A549 (cell line): ENCODE measurements around the gene PRR15L. TPM values are rescaled to one million over a fixed set of nuclear protein-coding genes. Genes with fewer than 3 reads are reported as not detected.
A peak's percentile ranks its signal among the peaks of the same experiment; 100 is the strongest.

Source experiments
- ATAC-seq, 2 experiments: fragments of 200-7000 bp in 1 of 2; fragments of >200 bp in 1 of 2; cut with Nextera tagmentation in 1 of 2; cut with Tn5 transposase in 1 of 2; 3 replicates each; pipeline versions ENCODE4 v1.8.0 to v1.9.1; 2018 to 2020; ENCODE audit warnings: mild to moderate bottlenecking in 1 of 2, moderate library complexity in 1 of 2
- CTCF ChIA-PET: fragments of 300-600 bp; sonication (Branson Sonifier 250); formaldehyde crosslinking; extraction: SDS; loops from one replicate; lab custom pipeline; 2021; ENCODE audit warnings: antibody characterized with exemption, inconsistent platforms; lab: Yijun Ruan, JAX
- POLR2A ChIA-PET: fragments of 350-600 bp; formaldehyde crosslinking; extraction: SDS; loops from one replicate; lab custom pipeline; 2021; ENCODE audit warnings: antibody characterized with exemption, inconsistent platforms; lab: Yijun Ruan, JAX
- DNase-seq, 2 experiments: peaks; one replicate each; pipeline versions ENCODE4 v3.0.0 to v3.0.0-alpha.2; 2011 to 2016; ENCODE audit warnings: low read depth in 1 of 2, low spot score in 1 of 2
- FAIRE-seq: peaks from 2 replicates; lab custom pipeline; 2011; peaks lifted over from hg19 to GRCh38; lab: Jason Lieb, UNC
- H3K27ac ChIP-seq, 2 experiments: fragments of >200 bp; sonication (Bioruptor Twin); formaldehyde crosslinking; 3 replicates each; pipeline ENCODE4 v1.5.1; 2016 to 2017
- H3K4me1 ChIP-seq: fragments of >200 bp; sonication (Bioruptor Twin); formaldehyde crosslinking; 3 replicates; pipeline ENCODE4 v1.6.1; 2016
- H3K4me2 ChIP-seq: fragments of >200 bp; sonication (Bioruptor Twin); formaldehyde crosslinking; 3 replicates; pipeline ENCODE4 v1.6.1; 2016
- H3K4me3 ChIP-seq: fragments of >200 bp; sonication (Bioruptor Twin); formaldehyde crosslinking; 3 replicates; pipeline ENCODE4 v1.5.1; 2016
- H3K9me3 ChIP-seq: fragments of >200 bp; sonication (Bioruptor Twin); formaldehyde crosslinking; 3 replicates; pipeline ENCODE4 v1.6.1; 2016
- CEBPB ChIP-seq, 2 experiments: fragments of >200 bp in 1 of 2; sonication (Bioruptor Twin) in 1 of 2; formaldehyde crosslinking in 1 of 2; IDR thresholded peaks; 2 replicates each; pipeline ENCODE4 v1.6.1; 2012 to 2016
- E2F6 ChIP-seq: IDR thresholded peaks from 2 replicates; pipeline ENCODE4 v1.6.1; 2012; ENCODE audit warnings: low read depth, borderline replicate concordance
- ESRRA ChIP-seq: fragments of 150-350 bp; IDR thresholded peaks from 2 replicates; pipeline ENCODE4 v1.6.1; 2014; ENCODE audit warnings: mild to moderate bottlenecking, low read length, borderline replicate concordance
- FOSL2 ChIP-seq, 2 experiments: fragments of 450-650 bp in 1 of 2; fragments of >200 bp in 1 of 2; sonication (Bioruptor Twin) in 1 of 2; formaldehyde crosslinking; IDR thresholded peaks; 2 replicates each; pipeline versions ENCODE4 v1.5.0 to v1.6.1; 2016 to 2020; ENCODE audit warnings: mild to moderate bottlenecking in 1 of 2, moderate library complexity in 1 of 2
- HOXB5 ChIP-seq: fragments of 250-450 bp; sonication (Bioruptor Pico); IDR thresholded peaks from 2 replicates; pipeline ENCODE4 v1.5.0; 2020; ENCODE audit warnings: mild to moderate bottlenecking, moderate library complexity
- JUN ChIP-seq, 2 experiments: fragments of >200 bp; sonication (Bioruptor Twin); formaldehyde crosslinking; IDR thresholded peaks; 2 replicates in 1 of 2; 3 replicates in 1 of 2; pipeline ENCODE4 v1.6.1; 2016 to 2017
- MAFK ChIP-seq: fragments of 450-650 bp; IDR thresholded peaks from 2 replicates; pipeline ENCODE4 v1.6.1; 2014; ENCODE audit not compliant: partially characterized antibody
- MAZ ChIP-seq: fragments of 150-350 bp; IDR thresholded peaks from 2 replicates; pipeline ENCODE4 v1.6.1; 2014; ENCODE audit warnings: antibody characterized with exemption, low read depth, low read length, borderline replicate concordance
- PBX3 ChIP-seq: IDR thresholded peaks from 2 replicates; pipeline ENCODE4 v1.6.1; 2012
- PHF8 ChIP-seq: fragments of 200-600 bp; sonication (generic); IDR thresholded peaks from 2 replicates; pipeline ENCODE4 v1.6.1; 2016; ENCODE audit warnings: low read depth, mild to moderate bottlenecking, antibody characterized with exemption, moderate library complexity, borderline replicate concordance
- POLR2AphosphoS2 ChIP-seq: conservative IDR thresholded peaks from 2 replicates; pipeline ENCODE4 v1.6.1; 2012; ENCODE audit warnings: low read length, improper control_type of control experiment, inconsistent platforms
- RAD21 ChIP-seq, 2 experiments: fragments of >200 bp in 1 of 2; sonication (Bioruptor Twin) in 1 of 2; formaldehyde crosslinking in 1 of 2; IDR thresholded peaks in 1 of 2; conservative IDR thresholded peaks in 1 of 2; 2 replicates in 1 of 2; 3 replicates in 1 of 2; pipeline ENCODE4 v1.6.1; 2012 to 2018; ENCODE audit warnings: inconsistent platforms in 1 of 2
- RCOR1 ChIP-seq: fragments of 150-350 bp; IDR thresholded peaks from 2 replicates; pipeline ENCODE4 v1.6.1; 2014; ENCODE audit warnings: antibody characterized with exemption, low read length, low read depth
- SMC3 ChIP-seq: fragments of >200 bp; sonication (Bioruptor Twin); formaldehyde crosslinking; IDR thresholded peaks from 3 replicates; pipeline ENCODE4 v1.6.1; 2018; ENCODE audit warnings: inconsistent platforms
- SREBF2 ChIP-seq: fragments of 450-650 bp; IDR thresholded peaks from 2 replicates; pipeline ENCODE4 v1.6.1; 2014; ENCODE audit warnings: mild to moderate bottlenecking, moderate library complexity
- TFCP2L1 ChIP-seq: fragments of 250-450 bp; sonication (Bioruptor Pico); IDR thresholded peaks from 2 replicates; pipeline ENCODE4 v1.5.0; 2021; ENCODE audit warnings: mild to moderate bottlenecking
- USF2 ChIP-seq: fragments of 450-650 bp; IDR thresholded peaks from 2 replicates; pipeline ENCODE4 v1.6.1; 2014; ENCODE audit warnings: antibody characterized with exemption
- WGBS: methylation state at CpG from one replicate; pipeline ENCODE4 v1.1.6; 2017; ENCODE audit errors: missing lambda C conversion rate; 5-methylcytosine and 5-hydroxymethylcytosine counted together
- polyA plus RNA-seq, 4 experiments: library from polyadenylated mRNA; depleted of rRNA in 3 of 4; stranded (reverse); fragments of >200 nt; fragmentation: RNase III in 1 of 4; extraction: RNeasy Plus Mini Kit Qiagen cat#74134 plus additional on column Dnase treatment in 1 of 4; gene quantifications; 2 replicates in 3 of 4; 3 replicates in 1 of 4; pipeline ENCODE4 v1.2.3, GENCODE V29; 2011 to 2017
- TF ChIP-seq, protein P1 (sequence below): fragments of >200 bp; sonication (Bioruptor Twin); formaldehyde crosslinking; IDR thresholded peaks from 3 replicates; pipeline ENCODE4 v1.5.1; 2016
- TF ChIP-seq, protein P2 (sequence below): IDR thresholded peaks from 2 replicates; pipeline ENCODE4 v1.6.1; 2012

PRR15L gene
- polyA plus RNA-seq, 2 of the 4 experiments (the other 2 are of a cell fraction): 1.6 to 2.2 TPM

DNA sequence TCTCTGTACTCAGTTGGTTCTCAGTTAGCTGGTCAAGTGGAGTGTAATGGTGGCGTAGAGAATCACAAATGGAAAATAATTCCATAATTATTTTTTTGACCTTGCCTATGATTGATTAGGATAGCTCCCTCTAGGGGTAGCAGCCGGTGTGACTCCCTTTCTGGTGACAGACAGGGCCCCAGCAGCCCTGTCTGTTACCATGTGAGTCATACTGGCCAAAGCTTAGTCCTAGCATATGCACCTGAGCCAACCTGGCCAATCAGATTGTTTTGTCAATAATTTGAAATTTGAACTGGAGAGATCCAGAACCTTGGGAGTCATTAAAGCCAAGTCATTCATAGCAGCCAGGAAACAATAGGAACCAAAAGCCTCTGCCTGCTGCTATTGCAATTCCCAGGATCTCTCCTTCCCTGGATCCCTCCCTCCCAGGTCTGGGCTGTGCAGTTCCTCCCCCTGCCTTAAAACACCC lies 10.7 kb downstream of the PRR15L start:
- H3K4me2 ChIP-seq: peak overlapping the region; percentile 27; the same call in 2 of the 3 replicates
- H3K9me3 ChIP-seq: no peaks in the 10 kb centered on the region
- TF ChIP-seq FOSL2 (IDR thresholded peaks at IDR 0.05) (peak; percentile 68), FOSL2 (CRISPR knock-in tag; IDR thresholded peaks at IDR 0.05) (peak; percentile 94), MAZ (no peak), SREBF2 (no peak), ESRRA (peak; percentile 1; the same call in 1 of the 2 replicates), RCOR1 (no peak), RAD21 (conservative IDR thresholded peaks at IDR 0.05 in 1 of 2, IDR thresholded peaks at IDR 0.05 in 1 of 2) (peak; percentile 45 to 48; a peak in 3 of 5 replicates), E2F6 (no peak), JUN (IDR thresholded peaks at IDR 0.05) (no peak), MAFK (peak; percentile 66), PBX3 (peak; percentile 81), USF2 (peak; percentile 83), TFCP2L1 (CRISPR knock-in tag) (no peak), HOXB5 (CRISPR knock-in tag) (peak; percentile 48; the same call in 1 of the 2 replicates), SMC3 (peak; percentile 48), PHF8 (no peak)
- TF ChIP-seq, protein P1, sequence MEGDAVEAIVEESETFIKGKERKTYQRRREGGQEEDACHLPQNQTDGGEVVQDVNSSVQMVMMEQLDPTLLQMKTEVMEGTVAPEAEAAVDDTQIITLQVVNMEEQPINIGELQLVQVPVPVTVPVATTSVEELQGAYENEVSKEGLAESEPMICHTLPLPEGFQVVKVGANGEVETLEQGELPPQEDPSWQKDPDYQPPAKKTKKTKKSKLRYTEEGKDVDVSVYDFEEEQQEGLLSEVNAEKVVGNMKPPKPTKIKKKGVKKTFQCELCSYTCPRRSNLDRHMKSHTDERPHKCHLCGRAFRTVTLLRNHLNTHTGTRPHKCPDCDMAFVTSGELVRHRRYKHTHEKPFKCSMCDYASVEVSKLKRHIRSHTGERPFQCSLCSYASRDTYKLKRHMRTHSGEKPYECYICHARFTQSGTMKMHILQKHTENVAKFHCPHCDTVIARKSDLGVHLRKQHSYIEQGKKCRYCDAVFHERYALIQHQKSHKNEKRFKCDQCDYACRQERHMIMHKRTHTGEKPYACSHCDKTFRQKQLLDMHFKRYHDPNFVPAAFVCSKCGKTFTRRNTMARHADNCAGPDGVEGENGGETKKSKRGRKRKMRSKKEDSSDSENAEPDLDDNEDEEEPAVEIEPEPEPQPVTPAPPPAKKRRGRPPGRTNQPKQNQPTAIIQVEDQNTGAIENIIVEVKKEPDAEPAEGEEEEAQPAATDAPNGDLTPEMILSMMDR: peak; percentile 97
- TF ChIP-seq, protein P2, sequence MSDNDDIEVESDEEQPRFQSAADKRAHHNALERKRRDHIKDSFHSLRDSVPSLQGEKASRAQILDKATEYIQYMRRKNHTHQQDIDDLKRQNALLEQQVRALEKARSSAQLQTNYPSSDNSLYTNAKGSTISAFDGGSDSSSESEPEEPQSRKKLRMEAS: peak; percentile 65
- 15% methylated on average over 2 of the region's 2 CpGs for WGBS
- DNase-seq: peak; percentile 92 to 100
- no peak for FAIRE-seq
- peak; percentile 70 to 83 for ATAC-seq
- ChIA-PET POLR2A (interaction anchor here (0.5 to 1.1 kb wide), 4 partner anchors 24 to 115 kb away, joined by 5 to 12 read pairs (median 6); partner anchors contain the start of genes CDK5RAP3, LRRC46, MRPL10 and SP2), CTCF (interaction anchor here (0.6 to 24.7 kb wide), 23 partner anchors 15 to 619 kb away, joined by 3 to 1426 read pairs (median 5); partner anchors contain the start of genes CDK5RAP3, COPZ2, PNPO and PRR15L)
- H3K4me3 ChIP-seq: no peak overlapping the region
- H3K27ac ChIP-seq: peak overlapping the region; percentile 52 to 70; a peak in 5 of 6 replicates
- H3K4me1 ChIP-seq: peaks cover 58% of the 10 kb centered on the region

GRCh38 chr17:47946516-47946915 lies 11.2 kb downstream of the PRR15L start:
- POLR2A ChIA-PET: interaction anchor here (0.5 to 1.1 kb wide), 4 partner anchors 24 to 115 kb away, joined by 5 to 12 read pairs (median 6); partner anchors contain the start of genes CDK5RAP3, LRRC46, MRPL10 and SP2

More at GRCh38 chr17:47946516-47946915, 11.2 kb downstream of the PRR15L start:
- DNase-seq: no peak
- H3K4me1 ChIP-seq: peaks cover 58% of the 10 kb centered on the region
- WGBS: 89% methylated on average over 6 of the region's 6 CpGs
- no peak overlapping the region; the same call in 2 of the 3 replicates for H3K4me2 ChIP-seq
- no peak for ATAC-seq
- TF ChIP-seq USF2 (no peak), TFCP2L1 (CRISPR knock-in tag) (no peak), CEBPB (IDR thresholded peaks at IDR 0.05) (no peak), POLR2AphosphoS2 (no peak)
- TF ChIP-seq, all 56 proteins: peak for 0
- Histone ChIP-seq H3K4me3 (no peak overlapping the region), H3K9me3 (no peaks in the 10 kb centered on the region), H3K27ac (peak overlapping the region; percentile 39 to 55; a peak in 5 of 6 replicates)
- no peak for FAIRE-seq
- CTCF ChIA-PET: interaction anchor here (0.6 to 24.7 kb wide), 23 partner anchors 15 to 619 kb away, joined by 3 to 1426 read pairs (median 5); partner anchors contain the start of genes CDK5RAP3, COPZ2, PNPO and PRR15L
